Inflammatory macrophage (primary cell): ENCODE results near the gene TXNDC2.
"Not testable (repeated sequence)": the region's sequence is repeated elsewhere in the genome, so short reads cannot be mapped to it uniquely, and the experiment has no call there.

Experiments
- DNase-seq, 2 donors: peaks; one replicate each; pipeline ENCODE4 v3.0.0-alpha.2; 2020 to 2022

The TXNDC2 gene

GRCh38 chr18:9886005-9886348 lies 204 bp downstream of the TXNDC2 start:
- DNase-seq, result no peak

GRCh38 chr18:9887992-9888391 lies 2.2 kb downstream of the TXNDC2 start:
- no peak for DNase-seq

- no peak for DNase-seq
Observed at GRCh38 chr18:9890196-9890595, 4.4 kb downstream of the TXNDC2 start.

GRCh38 chr18:9890957-9891356 lies 5.2 kb downstream of the TXNDC2 start:
- no peak for DNase-seq

GRCh38 chr18:9891515-9891914 lies 5.7 kb downstream of the TXNDC2 start:
- not testable (repeated sequence) for DNase-seq

- DNase-seq, result no peak
Observed at GRCh38 chr18:9894454-9895068, 8.8 kb downstream of the TXNDC2 start.

- no peak for DNase-seq
Observed at GRCh38 chr18:9897129-9897528, 11.4 kb downstream of the TXNDC2 start.

- not testable (repeated sequence) for DNase-seq
Observed at GRCh38 chr18:9897787-9898291, 12.1 kb downstream of the TXNDC2 start.

GRCh38 chr18:9898792-9899549 lies 13.2 kb downstream of the TXNDC2 start:
- DNase-seq, result peak; percentile 73 to 84

- DNase-seq, result not testable (repeated sequence)
Observed at GRCh38 chr18:9899550-9899930, 13.8 kb downstream of the TXNDC2 start.

GRCh38 chr18:9900699-9901098 lies 14.9 kb downstream of the TXNDC2 start:
- no peak for DNase-seq

GRCh38 chr18:9901377-9901776 lies 15.6 kb downstream of the TXNDC2 start:
- DNase-seq, result peak in 1 of 2 donors; percentile 36

GRCh38 chr18:9902264-9902663 lies 16.5 kb downstream of the TXNDC2 start:
- not testable (repeated sequence) for DNase-seq

- no peak for DNase-seq
Observed at GRCh38 chr18:9902832-9903231, 17.1 kb downstream of the TXNDC2 start.

GRCh38 chr18:9905401-9905922 lies 19.7 kb downstream of the TXNDC2 start:
- DNase-seq, result peak; percentile 24 to 46

GRCh38 chr18:9906481-9906880 lies 20.7 kb downstream of the TXNDC2 start:
- peak; percentile 23 to 51 for DNase-seq

- no peak for DNase-seq
Observed at GRCh38 chr18:9907867-9908266, 22.1 kb downstream of the TXNDC2 start.

- no peak for DNase-seq
Observed at GRCh38 chr18:9910071-9910470, 24.3 kb downstream of the TXNDC2 start.

- DNase-seq, result peak; percentile 90 to 94
Observed at GRCh38 chr18:9910661-9911060, 24.9 kb downstream of the TXNDC2 start.

- DNase-seq, result no peak
Observed at GRCh38 chr18:9911226-9911625, 25.5 kb downstream of the TXNDC2 start.

GRCh38 chr18:9912285-9912684 lies 26.5 kb downstream of the TXNDC2 start:
- not testable (repeated sequence) for DNase-seq

GRCh38 chr18:9913151-9913525 lies 27.4 kb downstream of the TXNDC2 start:
- no peak for DNase-seq

- DNase-seq, result peak; percentile 96 to 99
Observed at GRCh38 chr18:9913526-9914333, 28.0 kb downstream of the TXNDC2 start, which contains the start of gene VAPA. VAPA (plus strand) TSS chr18:9914016; CDS start chr18:9914257, 241 bp downstream.
